Measurements from ENCODE around the gene ENTPD6.
"Not testable (repeated sequence)": the region's sequence is repeated elsewhere in the genome, so short reads cannot be mapped to it uniquely, and the experiment has no call there.

Gene ENTPD6

DNA sequence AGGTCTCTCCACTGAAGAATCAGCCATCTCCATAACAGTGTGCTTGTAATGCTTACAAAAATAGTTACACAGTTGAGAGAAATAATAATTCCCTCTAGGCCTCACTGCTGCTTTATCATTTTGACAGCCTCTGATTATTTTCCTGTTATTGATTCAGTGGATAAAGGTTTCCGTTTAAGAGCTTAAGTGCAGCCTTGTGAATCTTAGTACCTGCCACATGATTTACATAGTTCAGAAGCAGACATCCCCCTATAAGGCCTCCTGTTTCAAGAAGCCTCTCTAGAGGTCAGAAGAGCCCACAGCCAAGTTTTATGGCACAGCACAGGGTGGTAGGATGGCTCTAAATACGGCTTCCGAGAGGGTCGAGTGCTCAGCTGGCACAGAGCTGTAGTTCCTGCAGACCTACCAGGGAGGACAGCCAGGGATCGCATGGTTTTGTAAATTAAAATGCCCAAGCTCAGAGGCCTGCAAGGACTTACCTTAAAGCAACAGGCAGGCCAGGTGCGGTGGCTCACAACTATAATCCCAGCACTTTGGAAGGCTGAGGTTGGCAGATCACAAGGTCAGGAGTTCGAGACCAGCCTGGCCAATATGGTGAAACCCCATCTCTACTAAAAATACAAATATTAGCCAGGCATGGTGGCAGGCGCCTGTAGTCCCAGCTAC is 34.8 kb downstream of the ENTPD6 start:
- TF ChIP-seq ZNF274 (IDR thresholded peaks at IDR 0.05; ENCODE audit: low read depth, low read length) = no peak
- no peak overlapping the region for H3K4me3 ChIP-seq (ENCODE audit: low read length)

DNA sequence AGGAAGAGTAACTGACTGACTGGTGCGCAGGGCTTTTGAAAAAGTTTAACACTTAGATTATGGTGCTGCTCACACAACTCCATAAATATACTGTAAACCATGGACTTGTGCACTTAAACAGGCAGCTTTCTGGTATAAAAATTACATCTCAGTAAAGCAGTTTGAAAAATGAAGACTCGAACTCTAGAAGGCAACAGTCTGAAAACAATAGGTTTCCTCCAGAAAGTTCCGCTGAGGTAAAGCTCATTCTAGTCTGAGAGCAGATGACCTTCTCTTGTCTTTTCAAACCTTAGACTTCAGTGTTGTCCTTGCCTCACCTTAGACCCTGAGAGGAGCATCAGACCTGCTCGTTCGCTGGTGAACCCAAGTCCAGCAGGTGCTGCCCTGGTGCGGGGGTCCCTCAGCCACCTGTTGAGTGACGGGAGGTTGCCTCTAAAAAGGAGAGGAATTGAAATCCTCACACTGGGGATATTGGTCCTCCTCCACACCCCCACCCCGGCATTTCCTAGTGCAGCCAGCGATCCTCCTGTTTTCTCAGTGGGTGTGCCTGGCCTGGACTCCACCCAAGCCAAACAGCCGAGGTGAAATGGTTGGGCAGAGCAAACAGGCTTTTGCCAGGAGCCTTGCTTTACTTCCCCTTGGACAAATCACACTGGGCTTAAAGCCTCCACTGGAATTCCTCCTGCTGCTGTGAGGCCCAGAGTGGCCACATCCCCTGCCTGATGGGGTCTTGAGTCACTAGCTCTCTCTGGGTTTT is 37.7 kb downstream of the ENTPD6 start:
- no peak overlapping the region for H3K4me3 ChIP-seq (ENCODE audit: low read length)
- no peak for TF ChIP-seq ZNF274 (IDR thresholded peaks at IDR 0.05; ENCODE audit: low read depth, low read length)

DNA sequence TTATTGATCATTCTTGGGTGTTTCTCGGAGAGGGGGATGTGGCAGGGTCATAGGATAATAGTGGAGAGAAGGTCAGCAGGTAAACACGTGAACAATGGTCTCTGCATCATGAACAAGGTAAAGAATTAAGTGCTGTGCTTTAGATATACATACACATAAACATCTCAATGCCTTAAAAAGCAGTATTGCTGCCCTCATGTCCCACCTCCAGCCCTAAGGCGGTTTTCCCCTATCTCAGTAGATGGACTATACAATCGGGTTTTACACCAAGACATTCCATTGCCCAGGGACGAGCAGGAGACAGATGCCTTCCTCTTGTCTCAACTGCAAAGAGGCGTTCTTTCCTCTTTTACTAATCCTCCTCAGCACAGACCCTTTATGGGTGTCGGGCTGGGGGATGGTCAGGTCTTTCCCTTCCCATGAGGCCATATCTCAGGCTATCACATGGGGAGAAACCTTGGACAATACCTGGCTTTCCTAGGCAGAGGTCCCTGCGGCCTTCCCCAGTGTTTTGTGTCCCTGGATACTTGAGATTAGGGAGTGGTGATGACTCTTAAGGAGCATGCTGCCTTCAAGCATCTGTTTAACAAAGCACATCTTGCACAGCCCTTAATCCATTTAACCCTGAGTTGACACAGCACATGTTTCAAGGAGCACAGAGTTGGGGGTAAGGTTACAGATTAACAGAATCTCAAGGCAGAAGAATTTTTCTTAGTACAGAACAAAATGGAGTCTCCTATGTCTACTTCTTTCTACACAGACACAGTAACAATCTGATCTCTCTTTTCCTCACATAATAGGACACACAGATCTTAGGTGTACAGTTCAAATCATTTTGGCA is 38.7 kb downstream of the ENTPD6 start:
- H3K4me3 ChIP-seq (ENCODE audit: low read length) = not testable (repeated sequence)

DNA sequence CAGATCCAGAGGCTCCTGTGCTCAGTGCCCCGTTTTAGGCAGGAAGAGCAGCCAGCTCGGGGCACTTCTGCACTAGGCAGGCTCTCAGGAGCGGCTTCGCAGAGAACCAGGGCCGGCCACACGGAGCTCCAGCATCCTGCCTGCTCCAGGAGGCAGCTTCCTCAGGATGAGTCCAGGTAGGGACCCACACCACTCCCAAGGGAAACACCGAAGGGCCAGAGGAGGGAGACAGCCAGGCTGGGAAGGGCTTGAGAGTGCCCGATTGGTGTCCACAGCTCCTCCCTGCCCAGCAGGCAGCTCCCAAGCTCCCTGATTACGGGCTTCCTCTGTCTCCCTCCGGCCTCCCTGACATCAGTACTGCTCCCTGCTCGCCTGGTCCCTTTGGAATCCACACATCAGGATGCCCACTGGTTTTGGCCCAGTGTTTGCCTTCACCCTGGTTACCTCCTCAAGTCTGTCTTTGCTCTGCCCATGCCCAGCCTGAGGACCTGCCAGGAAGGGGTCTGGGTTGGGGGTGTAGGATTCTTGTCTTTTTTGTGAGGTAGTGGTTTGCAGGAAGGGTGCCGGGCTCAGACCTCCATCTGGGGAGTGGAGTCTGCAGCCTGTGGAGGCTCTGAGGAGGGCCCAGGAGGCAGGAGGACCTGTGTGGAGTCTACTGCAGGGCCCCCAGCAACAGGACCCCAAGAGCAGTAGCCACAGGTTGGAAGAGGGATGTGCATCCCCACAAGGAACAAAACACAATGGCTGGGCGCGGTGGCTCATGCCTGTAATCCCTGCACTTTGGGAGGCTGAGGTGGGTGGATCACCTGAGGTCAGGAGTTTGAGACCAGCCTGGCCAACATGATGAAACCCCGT is 41.2 kb downstream of the ENTPD6 start:
- no peak for TF ChIP-seq ZNF274 (IDR thresholded peaks at IDR 0.05; ENCODE audit: low read depth, low read length)
- no peak overlapping the region for H3K4me3 ChIP-seq (ENCODE audit: low read length)

DNA sequence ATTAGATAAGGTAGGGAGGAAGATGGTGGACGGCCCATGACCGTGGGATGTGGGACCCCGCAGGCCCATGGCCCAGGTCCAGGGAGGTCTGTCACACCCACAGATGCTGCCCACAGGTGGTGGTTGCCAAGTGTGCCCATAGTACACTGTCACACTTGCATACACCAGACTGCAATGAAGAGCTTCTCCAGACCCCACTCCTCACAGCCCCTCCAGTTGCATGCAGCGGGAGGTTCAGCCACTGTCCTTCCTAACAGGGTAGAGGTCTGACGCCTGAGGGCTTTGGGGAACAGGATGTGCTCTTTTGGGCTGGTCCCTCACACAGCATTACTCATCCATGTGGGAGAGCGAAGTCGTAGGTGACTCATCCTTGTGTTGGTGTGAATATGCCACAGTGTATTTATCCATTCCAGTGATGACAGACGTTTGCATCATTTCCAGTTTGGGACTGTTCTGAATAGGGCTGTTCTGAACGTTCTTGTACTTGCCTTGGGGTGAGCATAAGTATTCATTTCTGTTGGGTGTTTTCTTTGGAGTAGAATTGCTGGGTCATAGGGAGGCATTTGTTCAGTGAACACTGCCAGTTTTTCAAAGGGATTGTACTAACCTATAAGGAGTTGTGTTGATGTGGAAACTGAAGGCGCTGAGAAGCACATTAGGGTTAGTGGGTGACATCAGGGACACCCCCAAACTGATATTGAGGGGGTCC is 42.3 kb downstream of the ENTPD6 start:
- H3K4me3 ChIP-seq (ENCODE audit: low read length) = no peak overlapping the region
- no peak for TF ChIP-seq ZNF274 (IDR thresholded peaks at IDR 0.05; ENCODE audit: low read depth, low read length)

DNA sequence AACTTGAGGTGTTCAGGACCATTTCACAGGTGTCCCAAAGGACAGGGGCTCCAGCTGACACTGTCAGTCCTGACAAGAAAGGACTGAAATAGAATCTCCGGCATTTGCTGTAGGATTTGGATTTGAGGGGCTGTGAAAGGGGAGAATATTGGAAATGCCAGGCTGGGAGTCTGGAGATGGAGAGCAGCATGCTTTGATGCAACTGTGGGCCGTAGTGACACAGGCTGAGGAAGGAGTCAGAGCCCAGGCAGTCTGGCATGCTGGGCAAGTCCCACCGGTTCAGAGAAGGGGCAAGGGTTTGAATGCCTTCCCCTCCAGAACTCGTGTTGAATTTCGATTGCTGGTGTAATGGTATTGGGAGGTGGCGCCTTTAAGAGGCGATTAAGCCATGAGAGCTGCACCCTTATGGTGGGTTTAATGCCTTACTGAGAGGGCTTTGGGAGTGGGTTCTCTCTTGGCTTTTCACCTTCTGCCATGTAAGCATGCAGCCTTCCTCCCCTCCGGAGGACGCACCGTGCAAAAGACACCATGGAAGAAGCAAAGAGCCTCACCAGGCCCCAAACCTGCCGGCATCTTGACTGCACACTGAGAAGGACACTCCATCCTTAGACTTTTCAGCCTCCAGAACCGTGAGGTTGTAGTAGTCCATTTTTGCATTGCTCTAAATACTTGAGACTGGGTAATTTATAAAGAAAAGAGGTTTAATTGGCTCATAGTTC is 43.0 kb downstream of the ENTPD6 start:
- TF ChIP-seq ZNF274 (IDR thresholded peaks at IDR 0.05; ENCODE audit: low read depth, low read length) = no peak

DNA sequence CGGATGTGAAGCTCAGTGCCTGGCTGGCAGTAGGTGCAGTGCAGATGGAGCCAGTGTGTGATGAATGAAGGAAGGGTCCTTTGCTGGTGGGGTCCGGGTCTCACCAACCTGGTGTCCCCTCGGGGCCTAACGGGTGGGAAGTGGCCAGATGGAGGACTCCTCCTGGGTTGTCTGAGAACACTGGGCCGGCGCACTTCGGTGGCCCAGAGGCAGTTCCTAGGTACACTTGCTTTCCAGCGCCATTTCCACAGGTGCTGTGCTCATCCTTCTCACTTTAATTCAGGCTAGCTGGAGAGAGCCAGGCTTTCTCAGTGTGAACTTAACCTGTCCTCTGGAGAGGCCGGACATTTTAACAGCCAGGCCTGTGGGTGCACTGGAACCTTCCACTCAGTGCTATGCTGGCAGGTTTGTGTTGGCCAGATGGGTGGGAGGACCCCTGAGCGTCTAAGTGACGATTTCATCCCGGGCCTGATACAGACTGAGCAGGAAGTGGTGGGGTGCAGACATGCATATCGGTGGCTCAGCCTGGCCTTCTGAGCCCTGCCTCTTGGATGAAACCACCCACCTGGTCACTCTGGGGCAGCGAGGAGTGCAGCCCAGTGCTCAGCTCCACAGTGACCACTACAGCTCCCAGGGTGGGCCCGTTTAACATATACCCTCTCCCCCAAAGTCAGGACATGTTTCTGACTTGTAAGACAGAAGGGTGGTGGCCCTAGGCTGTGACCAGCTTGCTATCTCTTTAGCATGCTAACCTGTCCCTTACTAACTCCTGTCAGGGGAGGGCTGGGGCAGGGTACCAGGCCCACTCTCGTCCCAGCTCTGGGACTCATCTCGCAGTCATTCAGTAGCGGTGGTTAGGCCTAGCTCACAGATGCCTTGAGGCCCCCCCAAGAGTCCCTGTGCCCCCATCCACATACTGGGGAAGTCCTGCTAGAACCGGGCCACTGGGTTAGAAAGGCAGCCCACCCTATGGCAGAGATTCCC is 44.2 kb downstream of the ENTPD6 start:
- no peak for TF ChIP-seq ZNF274 (IDR thresholded peaks at IDR 0.05; ENCODE audit: low read depth, low read length)
- H3K4me3 ChIP-seq (ENCODE audit: low read length) = no peak overlapping the region

More for the DNA sequence above, 43.0 kb downstream of the ENTPD6 start:
- no peak overlapping the region for H3K4me3 ChIP-seq (ENCODE audit: low read length)

DNA sequence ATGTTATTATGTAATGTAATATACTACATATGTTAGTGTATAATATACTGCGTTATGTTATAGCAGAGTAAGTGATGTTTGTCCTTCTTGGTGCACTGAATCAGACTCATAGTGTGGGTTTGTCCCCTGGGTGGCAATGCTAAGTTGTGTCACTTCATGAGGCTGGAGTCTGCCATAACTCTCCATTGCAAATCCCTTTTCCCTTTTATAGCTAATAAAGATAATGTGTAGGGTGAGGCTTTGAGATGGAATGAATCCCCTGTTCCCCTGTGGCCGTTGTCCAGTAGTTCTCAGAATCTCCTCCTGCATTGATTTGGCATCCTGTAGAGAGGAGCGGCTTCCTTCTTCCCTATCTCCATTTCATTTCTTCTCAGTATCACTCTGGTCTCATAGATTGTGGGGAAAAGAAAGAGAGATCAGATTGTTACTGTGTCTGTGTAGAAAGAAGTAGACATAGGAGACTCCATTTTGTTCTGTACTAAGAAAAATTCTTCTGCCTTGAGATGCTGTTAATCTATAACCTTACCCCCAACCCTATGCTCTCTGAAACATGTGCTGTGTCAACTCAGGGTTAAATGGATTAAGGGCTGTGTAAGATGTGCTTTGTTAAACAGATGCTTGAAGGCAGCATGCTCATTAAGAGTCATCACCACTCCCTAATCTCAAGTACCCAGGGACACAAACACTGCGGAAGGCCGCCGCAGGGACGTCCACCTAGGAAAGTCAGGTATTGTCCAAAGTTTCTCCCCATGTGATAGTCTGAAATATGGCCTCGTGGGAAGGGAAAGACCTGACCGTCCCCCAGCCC is 45.5 kb downstream of the ENTPD6 start:
- H3K4me3 ChIP-seq (ENCODE audit: low read length) = not testable (repeated sequence)

DNA sequence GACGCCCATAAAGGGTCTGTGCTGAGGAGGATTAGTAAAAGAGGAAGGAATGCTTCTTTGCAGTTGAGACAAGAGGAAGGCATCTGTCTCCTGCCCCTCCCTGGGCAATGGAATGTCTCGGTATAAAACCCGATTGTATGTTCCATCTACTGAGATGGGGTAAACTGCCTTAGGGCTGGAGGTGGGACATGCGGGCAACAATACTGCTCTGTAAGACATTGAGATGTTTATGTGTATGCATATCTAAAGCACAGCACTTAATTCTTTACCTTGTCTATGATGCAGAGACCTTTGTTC is 46.1 kb downstream of the ENTPD6 start:
- H3K4me3 ChIP-seq (ENCODE audit: low read length) = not testable (repeated sequence)

DNA sequence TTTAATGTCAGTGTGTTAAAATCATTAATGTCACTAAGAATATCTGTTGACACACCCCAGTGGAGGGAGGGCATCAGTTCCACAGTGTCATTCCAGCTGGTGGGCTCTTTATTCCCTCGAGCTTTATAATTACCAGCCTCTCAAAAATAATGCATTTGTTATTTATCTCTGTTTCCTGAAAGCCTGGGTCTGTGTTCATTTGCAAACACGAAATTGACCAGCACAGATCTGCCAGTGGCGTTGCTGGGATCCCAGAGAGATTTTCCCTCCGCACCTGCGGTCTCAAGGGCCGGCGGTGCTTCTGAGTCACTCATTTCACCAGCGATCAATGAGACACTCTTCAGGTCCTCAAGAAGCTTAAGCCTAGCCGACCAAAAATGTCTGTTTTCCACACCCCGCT is 46.7 kb downstream of the ENTPD6 start:
- no peak overlapping the region for H3K4me3 ChIP-seq (ENCODE audit: low read length)
- no peak for TF ChIP-seq ZNF274 (IDR thresholded peaks at IDR 0.05; ENCODE audit: low read depth, low read length)

DNA sequence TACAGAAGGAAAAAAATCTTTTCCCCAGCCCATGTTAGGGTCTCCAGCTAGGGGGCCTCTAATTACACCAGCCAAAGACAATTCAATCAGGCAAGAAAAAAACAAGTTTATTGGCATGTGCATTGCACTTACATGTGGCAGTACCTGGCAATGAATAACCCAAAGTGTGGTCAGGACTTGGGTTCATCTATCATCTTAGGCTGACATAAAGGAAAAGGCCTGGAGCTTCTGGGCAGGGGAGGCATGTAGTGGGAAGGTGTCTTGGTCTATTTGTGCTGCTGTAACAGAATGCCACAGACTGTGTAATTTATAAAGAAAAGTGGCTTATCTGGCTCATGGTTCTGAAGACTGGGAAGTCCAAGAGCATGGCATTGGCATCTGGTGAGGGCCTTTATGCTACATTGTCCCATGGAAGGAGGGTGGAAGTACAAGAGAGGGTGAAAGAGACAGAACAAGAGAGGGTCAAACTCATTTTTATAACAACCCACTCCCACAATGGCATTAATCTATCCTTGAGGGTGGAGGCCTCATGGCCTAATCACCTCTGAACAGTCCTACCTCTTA is 48.0 kb downstream of the ENTPD6 start:
- TF ChIP-seq ZNF274 (IDR thresholded peaks at IDR 0.05; ENCODE audit: low read depth, low read length) = no peak
- H3K4me3 ChIP-seq (ENCODE audit: low read length) = no peak overlapping the region

Data from GM08714 (cell line).